Hematopoietic multipotent progenitor cell treated with erythropoietin and hydrocortisone succinate and interleukin-3 and kit ligand, for 17 days (in vitro differentiated cells): ENCODE results near the gene ANK3.

ENCODE experiments used
- DNase-seq: peaks from one replicate; pipeline ENCODE4 v3.0.0-alpha.2; 2015; ENCODE audit warnings: low spot score

The ANK3 gene

DNA sequence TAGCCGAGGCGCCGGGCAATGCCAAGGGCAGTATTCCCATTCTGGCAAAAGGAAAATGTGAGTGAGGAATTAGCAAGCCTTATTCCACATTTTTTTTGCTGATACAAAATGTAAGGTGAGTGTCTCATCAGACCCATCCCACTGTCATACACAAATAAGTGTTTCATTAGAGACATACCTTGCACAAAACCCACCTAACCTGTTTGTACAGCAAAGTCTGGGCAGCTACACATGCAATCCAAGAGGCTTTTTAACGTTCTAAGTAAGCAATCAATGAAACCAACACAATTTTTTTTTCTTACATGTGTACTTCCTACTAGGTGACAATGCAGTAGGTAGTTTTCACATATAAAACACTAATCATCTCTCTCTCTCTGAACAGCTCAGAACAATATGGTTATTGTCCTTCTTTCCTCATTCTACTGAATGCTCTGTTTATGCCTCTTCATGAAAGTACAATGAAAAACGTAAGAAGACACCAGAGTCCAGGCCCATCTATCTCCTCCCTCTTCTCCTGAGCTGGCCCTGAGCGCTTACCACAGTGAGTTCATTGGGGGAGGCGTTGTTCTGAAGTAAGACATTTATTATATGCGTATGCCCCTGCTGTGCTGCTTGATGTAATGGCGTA lies 217.2 kb downstream of the ANK3 start:
- DNase-seq = no peak

DNA sequence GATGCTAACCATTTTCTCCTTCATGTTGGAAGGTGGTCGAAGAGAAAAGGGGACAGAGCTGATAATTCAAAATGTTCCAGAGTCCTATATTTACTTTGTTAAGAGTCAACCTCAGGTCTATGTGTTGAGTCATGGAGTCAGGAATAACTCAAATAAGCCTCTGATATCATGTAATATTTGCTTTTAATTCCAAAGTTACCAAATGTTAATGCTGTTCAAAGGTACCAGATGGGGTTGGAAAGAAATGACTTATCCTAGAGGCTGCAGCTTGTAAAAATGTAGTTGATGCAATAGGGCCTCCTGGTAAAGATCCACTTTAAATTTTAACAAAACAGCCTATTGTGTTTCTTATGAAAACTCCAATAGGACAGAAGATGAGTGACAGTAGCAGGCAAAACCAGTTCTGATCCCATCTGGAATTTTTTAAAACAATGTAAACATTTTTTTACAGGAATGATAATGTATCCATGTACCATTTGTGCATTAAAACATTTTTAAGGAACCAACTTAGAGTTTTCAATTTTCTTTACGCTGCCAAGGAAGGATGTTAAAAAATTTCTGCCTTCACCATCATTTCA lies 218.2 kb downstream of the ANK3 start:
- DNase-seq = no peak

DNA sequence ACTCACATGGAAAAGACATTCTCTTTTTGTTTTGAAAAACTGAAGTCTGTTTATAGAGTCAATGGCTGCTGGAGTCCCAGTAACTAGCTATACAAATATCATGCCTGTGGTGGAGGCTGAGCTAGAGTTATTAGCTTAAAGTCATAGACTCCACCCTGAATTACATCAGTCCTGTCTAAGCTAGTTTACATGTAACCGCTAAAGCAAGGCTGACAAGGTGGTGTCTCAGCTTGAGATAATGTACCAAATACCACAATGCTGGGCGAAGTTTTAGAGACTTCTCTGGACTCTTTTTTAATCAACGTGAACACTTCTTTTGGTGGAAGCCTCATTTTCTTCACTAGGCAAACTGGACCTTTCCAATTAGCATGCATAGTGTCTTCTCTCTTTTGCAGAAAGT lies 219.4 kb downstream of the ANK3 start:
- no peak for DNase-seq

DNA sequence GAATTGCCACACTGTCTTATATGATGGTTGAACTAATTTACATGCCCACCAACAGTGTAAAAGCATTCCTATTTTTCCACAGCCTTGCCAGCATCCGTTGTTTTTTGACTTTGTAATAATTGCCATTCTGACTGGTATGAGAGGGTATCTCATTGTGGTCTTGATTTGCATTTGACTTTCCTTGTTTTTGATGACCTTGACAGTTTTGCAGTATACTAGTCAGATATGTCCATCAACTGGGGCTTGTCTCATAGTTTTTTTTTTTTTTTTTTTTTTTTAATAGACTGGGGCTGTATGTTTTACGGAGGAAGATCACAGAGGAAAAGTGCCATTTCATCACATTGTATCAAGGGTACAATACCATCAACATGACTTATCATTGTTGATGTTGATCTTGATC lies 220.6 kb downstream of the ANK3 start:
- DNase-seq = no peak

DNA sequence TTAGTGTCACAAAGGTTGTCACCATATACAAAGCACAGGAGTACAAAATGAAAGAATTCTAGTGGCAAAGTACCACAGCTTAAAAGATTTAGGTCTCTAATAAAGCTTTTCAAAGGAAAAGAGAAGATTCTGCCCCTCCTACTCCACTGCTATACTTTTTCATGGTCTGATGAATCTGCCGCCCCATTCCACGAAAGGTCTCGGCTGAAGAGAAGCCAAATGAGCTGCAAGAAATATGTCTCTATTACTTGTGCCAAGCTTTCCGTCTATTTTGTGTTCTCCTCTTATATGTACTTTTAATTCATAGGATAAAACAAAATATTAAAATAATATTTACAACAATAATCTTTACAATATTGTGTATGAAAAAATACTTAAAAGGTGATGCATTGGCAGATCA lies 222.6 kb downstream of the ANK3 start:
- no peak for DNase-seq

DNA sequence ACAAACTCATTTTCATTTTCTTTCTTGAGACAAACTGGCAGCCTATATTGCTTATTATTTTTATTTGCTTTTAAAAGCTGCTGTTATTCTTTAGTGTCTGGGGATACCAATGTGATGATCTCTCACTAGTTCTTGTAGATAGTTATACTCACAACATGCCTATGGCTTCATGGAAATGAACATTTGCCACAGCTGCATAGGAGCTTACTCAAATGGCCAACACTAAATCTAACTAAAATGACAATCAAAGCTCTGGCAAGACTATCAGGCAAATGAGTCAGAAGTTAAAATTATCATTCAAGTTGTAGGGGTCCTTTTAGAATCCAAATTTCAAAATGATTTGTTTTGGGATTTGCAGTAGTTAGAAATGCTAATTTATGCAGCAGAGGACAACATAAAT lies 225.9 kb downstream of the ANK3 start:
- DNase-seq = no peak

DNA sequence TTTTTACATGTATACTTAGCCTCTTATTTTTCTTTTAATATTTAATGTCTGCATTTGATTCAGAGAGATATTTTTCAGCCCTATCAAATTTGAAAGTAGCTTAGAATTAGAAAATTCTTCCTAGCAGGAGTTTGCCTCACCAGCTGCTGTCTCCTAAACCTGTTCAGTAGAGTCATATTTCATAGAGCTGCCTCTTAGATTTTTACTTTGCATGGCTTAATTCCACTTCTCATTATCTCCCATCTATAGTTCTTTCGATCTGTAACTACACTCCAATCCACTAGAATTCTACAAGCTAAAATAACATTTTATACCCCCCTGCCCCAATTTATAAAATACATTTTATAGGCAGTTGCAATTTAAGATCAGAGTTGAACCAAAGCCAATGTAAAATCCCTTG lies 227.0 kb downstream of the ANK3 start:
- DNase-seq = no peak

DNA sequence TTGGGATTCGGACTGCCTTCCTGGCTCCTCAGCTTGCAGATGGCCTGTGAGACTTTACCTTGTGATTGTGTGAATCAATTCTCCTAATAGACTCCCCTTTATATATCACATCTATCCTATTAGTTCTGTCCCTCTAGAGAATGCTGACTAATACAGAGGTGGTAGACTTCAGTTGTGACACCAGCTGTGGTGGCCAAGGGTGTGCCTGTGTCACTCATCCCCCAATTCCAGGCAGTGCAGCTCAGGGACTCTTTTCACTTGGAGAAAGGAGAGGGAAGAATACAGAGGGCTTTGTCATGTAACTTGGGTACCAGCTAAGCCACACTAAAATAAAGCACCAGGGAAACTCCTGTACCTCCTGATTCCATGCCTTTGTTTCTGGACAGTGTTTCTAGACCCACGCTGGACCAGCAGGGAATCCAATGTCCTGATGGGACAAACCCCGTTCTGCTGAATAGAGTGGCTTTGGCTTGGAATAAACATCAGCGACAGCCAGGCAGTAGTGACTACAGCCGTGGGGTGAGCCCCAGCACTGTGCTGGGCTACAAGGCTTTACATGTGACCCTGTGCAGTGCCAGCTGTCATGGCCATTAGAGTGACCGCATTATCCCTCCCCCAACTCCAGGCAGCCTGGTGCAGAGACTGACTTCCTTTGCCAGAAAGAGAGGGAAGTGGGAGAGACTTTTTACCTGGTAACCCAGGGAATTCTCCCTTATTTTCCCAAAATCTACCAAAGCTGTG lies 233.6 kb downstream of the ANK3 start:
- no peak for DNase-seq

DNA sequence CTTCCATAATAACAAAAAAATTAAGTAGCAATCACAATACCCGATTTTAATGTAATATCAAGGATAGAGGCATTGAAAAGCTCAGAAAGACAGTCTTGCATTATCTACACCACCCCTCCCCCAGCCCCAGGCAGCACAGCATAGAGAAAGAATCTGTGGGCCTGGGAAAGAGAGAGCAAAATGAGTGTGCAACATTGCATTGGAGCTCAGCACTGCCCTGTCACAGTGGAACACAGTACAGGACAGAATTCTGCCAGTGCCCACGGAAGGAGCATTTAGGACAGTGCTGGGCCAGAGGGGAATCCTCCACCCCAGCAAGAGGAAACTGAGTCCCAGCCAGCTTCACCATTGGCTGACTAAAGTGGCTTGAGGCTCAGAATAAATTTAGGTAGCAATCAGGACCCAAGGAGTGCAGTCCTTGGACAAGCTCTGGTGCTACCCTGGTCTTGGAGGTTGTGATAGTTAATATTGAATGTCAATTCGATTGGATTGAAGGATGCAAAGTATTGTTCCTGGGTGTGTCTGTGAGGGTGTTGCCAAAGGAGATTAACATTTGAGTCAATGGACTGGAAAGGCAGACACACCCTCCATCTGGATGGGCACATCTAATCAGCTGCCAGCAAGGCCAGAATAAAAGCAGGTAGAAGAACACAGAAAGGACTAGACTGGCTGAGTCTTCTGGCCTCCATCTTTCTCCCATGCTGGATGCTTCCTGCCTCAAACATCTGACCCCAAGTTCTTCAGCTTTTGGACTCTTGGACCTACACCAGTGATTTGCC lies 234.4 kb downstream of the ANK3 start:
- DNase-seq = no peak

DNA sequence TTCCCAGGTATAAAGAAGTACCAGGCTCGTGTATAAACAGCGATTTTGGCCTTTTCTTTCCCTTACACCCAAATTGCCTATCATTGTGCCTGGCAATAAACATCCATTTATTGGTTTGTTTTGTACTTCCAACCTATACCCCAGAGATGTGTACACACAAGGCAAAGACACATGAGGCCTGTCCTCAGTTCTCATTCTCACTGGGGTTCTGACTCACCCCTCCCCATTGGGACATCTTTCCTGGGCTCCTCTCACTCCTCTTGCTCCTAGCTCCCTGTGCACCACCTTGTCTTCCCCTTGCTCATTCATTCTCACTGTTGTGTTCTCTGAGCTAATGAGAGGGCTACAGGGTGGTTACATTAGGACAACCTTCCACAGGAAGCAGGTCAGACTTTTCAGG lies 240.7 kb downstream of the ANK3 start:
- DNase-seq = no peak

DNA sequence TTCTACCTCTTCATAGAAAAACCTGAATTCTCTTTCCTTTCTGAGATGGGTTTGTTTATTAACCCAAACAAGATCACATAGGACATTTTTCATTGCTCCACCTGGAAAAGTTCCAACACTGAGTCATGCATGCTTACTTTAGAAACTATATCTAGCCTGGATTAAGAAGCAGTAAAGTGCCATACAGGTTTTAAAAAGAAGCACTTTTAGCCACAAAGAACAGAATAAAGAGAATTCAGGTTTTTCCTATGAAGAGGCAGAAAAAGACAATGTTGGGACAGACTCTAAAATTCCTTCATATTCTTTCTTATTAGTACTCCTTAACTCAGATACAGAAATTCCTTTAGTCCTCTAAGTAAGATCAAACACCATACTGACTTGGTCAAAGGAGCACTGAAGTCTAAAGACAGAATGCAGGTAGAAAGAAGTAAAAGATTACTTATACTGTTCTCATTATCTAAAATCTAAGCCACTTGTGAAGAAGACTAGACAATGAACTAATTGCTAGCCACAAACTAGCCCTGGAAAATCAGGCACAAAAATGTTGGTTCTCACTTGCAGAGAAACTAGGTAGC lies 241.3 kb downstream of the ANK3 start:
- DNase-seq = no peak

DNA sequence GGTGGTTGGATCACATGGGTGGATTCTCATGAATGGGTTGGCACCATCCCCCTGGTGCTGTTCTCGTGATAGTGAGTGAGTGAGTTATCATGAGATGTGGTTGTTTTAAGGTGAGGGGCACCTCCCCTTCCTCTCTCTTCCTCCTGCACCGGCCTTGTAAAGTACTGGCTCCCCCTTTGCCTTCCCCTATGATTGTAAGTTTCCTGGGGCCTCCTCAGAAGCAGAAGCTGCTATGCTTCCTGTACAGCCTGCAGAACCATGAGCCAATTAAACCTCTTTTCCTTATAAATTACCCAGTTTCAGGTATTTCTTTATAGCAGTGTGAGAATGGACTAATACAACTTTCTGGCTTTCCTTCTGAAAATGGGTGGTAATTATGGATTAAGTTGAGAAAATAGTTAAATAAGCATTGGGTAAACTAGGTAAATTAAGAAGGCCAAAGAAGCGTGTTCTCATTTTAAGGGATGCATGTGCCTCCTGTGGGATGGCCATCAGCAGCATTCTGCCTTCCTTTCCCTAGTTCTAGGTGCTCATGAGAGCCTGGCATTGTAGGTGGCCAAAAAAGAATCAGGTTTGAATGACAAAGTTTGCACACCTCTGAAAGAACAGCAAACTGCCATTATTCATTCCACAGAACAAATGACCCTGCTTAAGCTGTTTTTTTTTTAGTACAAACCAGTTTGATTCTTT lies 242.0 kb downstream of the ANK3 start:
- DNase-seq = no peak

DNA sequence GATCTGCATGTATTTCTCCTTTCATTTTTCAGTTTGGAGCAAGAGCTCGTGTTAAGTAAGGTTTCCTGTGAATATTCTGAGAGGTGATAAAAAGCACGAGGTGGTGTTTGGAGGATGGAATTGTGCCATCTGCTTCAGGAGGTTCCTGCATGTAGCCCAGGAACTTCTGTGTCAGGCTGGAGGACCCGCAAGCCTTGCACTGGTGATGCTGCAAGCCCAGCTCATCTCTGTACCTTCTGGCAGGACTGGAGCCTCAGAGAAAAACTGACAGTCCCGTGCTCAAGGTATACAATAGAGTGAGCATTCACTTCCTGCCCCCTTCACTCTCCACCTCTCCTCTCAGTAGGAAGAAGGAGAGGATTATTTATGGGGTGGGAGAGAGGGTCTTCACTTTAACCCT lies 242.7 kb downstream of the ANK3 start:
- no peak for DNase-seq

DNA sequence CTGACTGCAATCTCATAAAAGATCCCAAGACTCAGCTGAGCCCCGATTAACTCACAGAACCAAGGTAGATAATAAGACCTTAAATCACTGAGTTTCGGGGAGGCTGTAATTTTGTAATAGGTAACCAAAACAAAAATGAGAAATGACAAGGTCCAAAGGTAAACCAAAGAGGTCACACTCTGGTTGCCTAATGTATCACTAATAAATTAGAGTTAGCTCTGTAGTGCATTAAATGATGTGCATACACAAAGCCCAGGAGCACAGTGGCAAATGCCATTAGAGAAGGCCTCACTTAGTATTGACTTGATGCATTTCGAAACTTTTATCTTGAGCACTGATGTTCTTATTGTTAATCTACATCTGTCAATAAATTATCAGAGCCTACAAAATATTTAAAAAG lies 245.6 kb downstream of the ANK3 start:
- DNase-seq = no peak

DNA sequence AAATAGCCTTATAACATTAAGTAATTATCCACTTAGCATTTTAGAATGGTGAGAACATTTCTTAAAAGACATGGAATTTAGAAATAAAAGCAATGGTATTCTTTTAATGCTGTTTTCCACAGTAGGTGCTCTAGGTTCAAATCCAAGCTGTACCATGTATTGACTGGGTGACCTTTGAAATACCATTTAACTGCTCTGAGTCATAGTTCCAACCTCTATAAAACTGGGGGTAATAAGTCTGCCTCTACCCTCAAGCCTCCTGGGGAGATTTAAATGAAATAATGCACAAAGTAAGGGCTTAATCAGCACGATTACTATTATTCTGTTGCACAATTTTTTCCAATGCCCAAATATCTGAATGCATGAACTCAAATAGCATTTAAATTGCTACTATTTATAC lies 246.9 kb downstream of the ANK3 start:
- DNase-seq = no peak

DNA sequence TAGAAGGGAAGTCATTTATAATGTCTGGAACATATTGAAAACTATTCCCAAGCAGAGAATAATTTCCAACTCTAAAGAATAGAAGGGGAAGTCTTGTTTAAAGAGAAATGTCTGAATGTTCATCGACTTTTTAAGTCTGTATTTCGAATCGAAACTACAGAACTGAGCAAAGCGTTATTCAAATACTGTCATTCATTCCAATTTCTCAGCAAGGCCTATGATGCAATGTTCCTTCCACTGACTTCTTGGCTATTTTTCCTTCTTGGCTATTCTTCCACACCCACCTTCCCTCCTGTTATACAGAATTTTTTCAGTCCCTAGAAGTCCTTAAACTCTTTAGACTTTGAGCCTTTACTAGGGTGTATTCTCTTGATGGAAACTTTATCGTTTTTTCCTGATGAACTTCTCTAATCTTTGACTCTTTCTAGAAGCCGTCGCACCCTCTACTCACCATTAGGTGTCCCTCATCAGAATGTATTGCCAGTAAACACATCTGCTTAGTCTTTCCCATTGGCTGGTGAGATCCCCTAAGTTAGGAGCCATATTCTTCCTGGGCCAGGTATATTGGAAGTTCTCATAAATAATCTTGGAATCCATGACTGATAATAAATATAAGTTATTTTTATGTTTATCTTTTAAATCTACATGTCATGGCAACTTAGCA lies 247.6 kb downstream of the ANK3 start:
- no peak for DNase-seq

DNA sequence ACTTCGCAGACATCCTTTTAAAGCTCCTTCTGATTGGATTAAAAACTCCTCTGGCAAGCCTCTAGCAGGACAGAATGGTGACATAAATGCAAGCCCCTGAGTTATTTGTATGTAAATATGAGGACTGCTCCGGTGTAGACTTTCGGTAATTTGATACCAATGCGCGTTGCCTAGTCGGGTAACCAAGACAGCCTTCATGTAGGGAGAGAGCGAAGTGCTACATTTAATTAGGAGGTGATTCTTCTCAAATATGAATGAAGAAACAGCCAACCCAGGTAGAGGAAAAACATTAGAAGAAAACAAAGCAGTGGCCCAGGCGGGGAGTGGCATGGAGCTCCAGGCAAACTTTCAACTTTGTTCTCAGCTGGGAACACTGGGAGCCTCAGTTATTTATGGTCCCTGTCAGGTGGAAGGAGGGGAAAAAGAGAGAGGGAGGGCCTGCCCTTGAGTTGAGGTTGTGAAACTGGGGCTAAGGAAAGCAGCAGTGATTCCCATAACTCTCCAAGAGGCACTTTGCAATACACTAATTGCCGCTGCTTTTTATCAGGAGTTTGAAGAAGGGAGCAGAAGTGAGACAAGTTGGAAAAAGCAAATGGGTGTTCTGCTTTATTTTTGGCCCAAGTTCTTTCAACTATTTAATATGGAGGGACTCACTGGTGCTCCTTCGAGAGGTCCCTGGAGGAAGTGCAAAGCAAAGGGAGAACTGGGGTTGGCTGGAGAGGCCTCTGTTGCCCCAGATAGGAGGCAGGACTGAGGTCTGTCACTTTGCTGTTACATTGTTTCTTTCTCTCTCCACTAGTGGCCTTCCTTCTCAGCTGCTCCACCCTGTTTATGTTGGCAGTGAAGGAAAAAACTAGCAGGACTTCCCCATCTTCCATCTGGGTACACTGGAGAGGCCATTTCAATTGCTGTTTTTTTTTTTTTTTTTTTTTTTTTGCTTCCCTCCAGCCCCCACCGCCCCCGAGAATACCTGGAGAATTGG lies 248.7 kb downstream of the ANK3 start:
- DNase-seq = no peak

DNA sequence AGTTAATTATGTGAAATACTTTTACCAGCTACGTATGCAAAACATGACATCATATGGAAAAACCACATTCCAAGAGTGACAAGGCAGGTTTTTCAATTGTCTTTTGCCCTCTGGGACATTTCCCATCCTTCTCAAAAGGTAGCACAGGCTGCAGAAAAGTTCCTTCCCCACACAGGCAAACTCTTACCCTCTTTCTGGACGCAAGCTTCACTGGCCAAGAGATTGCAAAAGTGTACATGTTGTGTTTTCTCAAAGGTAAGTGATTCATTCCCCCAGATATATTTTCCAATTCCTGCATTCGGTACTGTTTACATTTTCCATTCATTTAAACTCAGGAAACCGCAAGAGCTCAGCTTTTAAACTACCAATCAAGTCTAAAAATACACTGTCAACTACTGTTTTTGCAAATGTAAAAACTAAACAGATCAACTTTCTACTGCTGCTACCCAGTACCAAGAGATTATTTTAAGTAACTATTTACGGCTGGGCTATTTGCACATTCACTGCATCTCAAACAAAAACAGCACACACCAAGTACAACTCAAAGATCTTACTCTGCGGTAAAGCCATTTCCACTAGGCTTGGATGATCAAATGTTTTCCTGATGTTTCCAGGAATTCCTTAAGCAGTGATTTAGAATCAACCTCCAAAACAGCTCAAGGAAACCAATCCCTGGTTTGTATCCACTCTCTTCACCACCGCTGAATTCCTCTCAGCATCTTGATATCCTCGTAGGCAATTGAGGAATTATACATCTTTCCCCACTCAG lies 249.7 kb downstream of the ANK3 start:
- DNase-seq = no peak

DNA sequence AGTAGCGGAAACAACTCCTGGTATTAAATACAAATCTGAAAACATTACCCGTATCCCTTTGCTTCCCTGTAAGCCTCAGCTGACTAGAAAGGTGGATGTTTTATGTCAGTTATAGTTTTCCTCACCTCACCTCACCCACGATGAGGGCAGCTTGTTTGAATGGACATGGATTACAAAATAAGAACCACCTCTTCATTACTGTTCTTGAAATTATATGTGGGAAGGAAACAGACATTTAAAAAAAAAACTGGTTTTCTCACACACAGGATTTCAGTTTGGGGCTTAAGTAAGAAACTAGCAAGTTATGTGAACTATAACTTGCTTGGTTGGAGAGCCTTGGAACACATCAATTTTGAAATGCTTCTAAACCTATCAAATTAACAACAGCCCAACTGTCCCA lies 250.4 kb downstream of the ANK3 start:
- no peak for DNase-seq
